GM23338 (cell line): ENCODE measurements around the gene SCCPDH.

ENCODE experiments used
- CREB1 ChIP-seq: fragments of 250-450 bp; sonication (Bioruptor Pico); IDR thresholded peaks from 2 replicates; pipeline ENCODE4 v1.5.0; 2020; ENCODE audit warnings: low read depth, mild to moderate bottlenecking, moderate library complexity
- CTCF ChIP-seq, 2 experiments: fragments of 200-600 bp in 1 of 2; sonication (generic) in 1 of 2; conservative IDR thresholded peaks; 2 replicates each; pipeline versions ENCODE4 v1.5.1 to v1.6.1; 2016 to 2017; ENCODE audit warnings: antibody characterized with exemption in 2 of 2, low read depth in 2 of 2, mild to moderate bottlenecking in 2 of 2, moderate library complexity in 1 of 2
- EZH2 ChIP-seq: fragments of 200-600 bp; sonication (generic); IDR thresholded peaks from one replicate; pipeline ENCODE4 v1.8.0; 2017; ENCODE audit warnings: antibody characterized with exemption, mild to moderate bottlenecking, low read depth; ENCODE audit not compliant: unreplicated experiment
- EZH2phosphoT487 ChIP-seq: fragments of 200-600 bp; sonication (generic); IDR thresholded peaks from one replicate; pipeline ENCODE4 v1.8.1; 2018; ENCODE audit warnings: antibody characterized with exemption; ENCODE audit not compliant: unreplicated experiment
- REST ChIP-seq: IDR thresholded peaks from one replicate; pipeline ENCODE4 v1.6.1; 2018; ENCODE audit warnings: antibody characterized with exemption; ENCODE audit not compliant: unreplicated experiment
- ZNF462 ChIP-seq: fragments of 250-450 bp; sonication (Bioruptor Pico); IDR thresholded peaks from 2 replicates; pipeline ENCODE4 v1.5.0; 2020; ENCODE audit warnings: mild to moderate bottlenecking, moderate library complexity

DNA sequence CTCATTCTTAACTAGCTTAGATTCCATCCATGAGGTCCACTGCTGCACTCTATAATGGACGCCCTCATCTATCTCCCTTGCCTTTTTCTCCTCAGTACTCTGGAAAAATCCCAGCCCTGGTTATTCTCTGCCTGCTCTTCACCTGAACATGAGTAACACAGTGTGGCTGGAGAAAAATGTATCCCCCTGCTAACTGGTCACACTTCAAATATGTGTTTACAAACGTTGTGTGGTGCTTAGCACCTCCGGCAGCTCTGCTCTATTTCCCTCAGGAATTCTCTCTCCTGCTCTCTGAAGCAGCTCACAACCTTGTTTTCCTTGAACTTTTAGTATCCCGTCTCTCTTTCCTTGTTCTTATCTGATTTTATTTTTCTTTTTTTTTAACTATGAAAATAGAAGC, 4.1 kb downstream of the SCCPDH start:
- TF ChIP-seq CTCF (conservative IDR thresholded peaks at IDR 0.05; ENCODE audit: low read depth in 2 of 2) (no peak), EZH2phosphoT487 (no peak), EZH2 (no peak), CREB1 (CRISPR knock-in tag) (no peak), ZNF462 (no peak), REST (no peak)
